CD4-positive, alpha-beta T cell (primary cell): ENCODE measurements around the gene PCDHA12. TPM values are rescaled to one million over a fixed set of nuclear protein-coding genes. Genes with fewer than 3 reads are reported as not detected.

Experiments used
- ATAC-seq: fragments of 200-7000 bp; cut with Tn5 transposase; one replicate; pipeline ENCODE4 v1.10.0; 2022; ENCODE audit warnings: mild to moderate bottlenecking; ENCODE audit not compliant: poor library complexity
- CTCF ChIA-PET: fragments of 350-600 bp; sonication (Branson Sonifier 250); formaldehyde crosslinking; loops from one replicate; lab custom pipeline; 2021; ENCODE audit warnings: antibody characterized with exemption, inconsistent platforms; lab: Charles Lee
- POLR2A ChIA-PET: fragments of 350-600 bp; sonication (Branson Sonifier 250); formaldehyde crosslinking; loops from one replicate; lab custom pipeline; 2021; ENCODE audit warnings: antibody characterized with exemption, inconsistent platforms; lab: Charles Lee
- DNase-seq, 14 experiments: peaks; one replicate each; pipeline ENCODE4 v3.0.0-alpha.2; 2013 to 2020; ENCODE audit warnings: mixed read lengths in 2 of 14
- H3K27ac ChIP-seq, 2 donors: one replicate each; pipeline versions ENCODE4 v1.5.1 to v1.7.0; 2013; ENCODE audit warnings: low read length in 2 of 2, low read depth in 1 of 2, mild to moderate bottlenecking in 1 of 2
- H3K27me3 ChIP-seq, 2 experiments: 1 replicate in 1 of 2; 2 replicates in 1 of 2; pipeline versions ENCODE4 v1.6.1 to v1.7.0; 2013; ENCODE audit warnings: low read length in 2 of 2, control low read depth in 1 of 2, mild to moderate bottlenecking in 1 of 2, moderate library complexity in 1 of 2; ENCODE audit not compliant: insufficient read depth in 2 of 2, control insufficient read depth in 1 of 2
- H3K36me3 ChIP-seq: one replicate; pipeline ENCODE4 v1.6.1; 2013; ENCODE audit warnings: low read length, control low read depth; ENCODE audit not compliant: insufficient read depth
- H3K4me1 ChIP-seq: one replicate; pipeline ENCODE4 v1.6.1; 2013; ENCODE audit warnings: low read length, control low read depth; ENCODE audit not compliant: insufficient read depth
- H3K4me3 ChIP-seq: one replicate; pipeline ENCODE4 v1.5.1; 2013; ENCODE audit warnings: mild to moderate bottlenecking, low read length, moderate library complexity
- H3K9me3 ChIP-seq, 2 experiments: 1 replicate in 1 of 2; 2 replicates in 1 of 2; pipeline versions ENCODE4 v1.6.1 to v1.7.0; 2013; ENCODE audit warnings: low read length in 2 of 2, mild to moderate bottlenecking in 2 of 2, control low read depth in 1 of 2, moderate library complexity in 1 of 2; ENCODE audit not compliant: control insufficient read depth in 1 of 2, insufficient read depth in 1 of 2
- H3K27ac Mint-ChIP-seq: one replicate; pipeline ENCODE4 v1.8.0; 2020; ENCODE audit warnings: mixed read lengths
- H3K27me3 Mint-ChIP-seq: one replicate; pipeline ENCODE4 v1.8.0; 2021; ENCODE audit warnings: mixed read lengths
- H3K36me3 Mint-ChIP-seq: one replicate; pipeline ENCODE4 v1.8.0; 2021; ENCODE audit warnings: low read depth, mixed read lengths
- H3K4me1 Mint-ChIP-seq: one replicate; pipeline ENCODE4 v1.8.0; 2021; ENCODE audit warnings: low read depth, mixed read lengths
- H3K4me3 Mint-ChIP-seq: one replicate; pipeline ENCODE4 v1.8.0; 2020; ENCODE audit warnings: mild to moderate bottlenecking, mixed read lengths
- H3K9me3 Mint-ChIP-seq: one replicate; pipeline ENCODE4 v1.8.0; 2020; ENCODE audit warnings: mixed read lengths
- intact Hi-C, 2 experiments: fragments of 100-400 bp; cut with DNase I in 1 of 2; cut with micrococcal nuclease in 1 of 2; formaldehyde crosslinking; loops; one replicate each; pipeline versions ENCODE4 v1.15.1 to v1.9.0; 2023 to 2025; cut with DNase I, micrococcal nuclease
- polyA plus RNA-seq, 2 donors: library from polyadenylated mRNA; unstranded; fragments of 120-200 nt; gene quantifications; one replicate each; pipeline ENCODE4 v1.2.1, GENCODE V29; 2013
- total RNA-seq, 174 experiments: library from RNA in 2 of 174; stranded (reverse) in 2 of 174; gene quantifications; one replicate each; pipeline ENCODE4 v1.2.3 and lab custom pipeline; 2021 to 2026
- TF ChIP-seq, protein P1 (sequence below): fragments of 200-600 bp; IDR thresholded peaks from one replicate; pipeline ENCODE4 v1.8.0; 2022; ENCODE audit warnings: antibody characterized with exemption, mild to moderate bottlenecking

PCDHA12 gene, protein sequence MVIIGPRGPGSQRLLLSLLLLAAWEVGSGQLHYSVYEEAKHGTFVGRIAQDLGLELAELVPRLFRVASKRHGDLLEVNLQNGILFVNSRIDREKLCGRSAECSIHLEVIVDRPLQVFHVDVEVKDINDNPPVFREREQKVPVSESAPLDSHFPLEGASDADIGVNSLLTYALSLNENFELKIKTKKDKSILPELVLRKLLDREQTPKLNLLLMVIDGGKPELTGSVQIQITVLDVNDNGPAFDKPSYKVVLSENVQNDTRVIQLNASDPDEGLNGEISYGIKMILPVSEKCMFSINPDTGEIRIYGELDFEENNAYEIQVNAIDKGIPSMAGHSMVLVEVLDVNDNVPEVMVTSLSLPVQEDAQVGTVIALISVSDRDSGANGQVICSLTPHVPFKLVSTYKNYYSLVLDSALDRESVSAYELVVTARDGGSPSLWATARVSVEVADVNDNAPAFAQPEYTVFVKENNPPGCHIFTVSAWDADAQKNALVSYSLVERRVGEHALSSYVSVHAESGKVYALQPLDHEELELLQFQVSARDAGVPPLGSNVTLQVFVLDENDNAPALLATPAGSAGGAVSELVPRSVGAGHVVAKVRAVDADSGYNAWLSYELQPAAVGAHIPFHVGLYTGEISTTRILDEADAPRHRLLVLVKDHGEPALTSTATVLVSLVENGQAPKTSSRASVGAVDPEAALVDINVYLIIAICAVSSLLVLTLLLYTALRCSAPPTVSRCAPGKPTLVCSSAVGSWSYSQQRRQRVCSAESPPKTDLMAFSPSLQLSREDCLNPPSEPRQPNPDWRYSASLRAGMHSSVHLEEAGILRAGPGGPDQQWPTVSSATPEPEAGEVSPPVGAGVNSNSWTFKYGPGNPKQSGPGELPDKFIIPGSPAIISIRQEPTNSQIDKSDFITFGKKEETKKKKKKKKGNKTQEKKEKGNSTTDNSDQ
- total RNA-seq = not detected
- not detected for polyA plus RNA-seq (2013, experiment 1 of 2)
- polyA plus RNA-seq (2013, experiment 2 of 2) = not detected
- 0 to 0.40 (median 0) reads per million in 172 experiments for total RNA-seq (lab: John Stamatoyannopoulos, UW)

DNA sequence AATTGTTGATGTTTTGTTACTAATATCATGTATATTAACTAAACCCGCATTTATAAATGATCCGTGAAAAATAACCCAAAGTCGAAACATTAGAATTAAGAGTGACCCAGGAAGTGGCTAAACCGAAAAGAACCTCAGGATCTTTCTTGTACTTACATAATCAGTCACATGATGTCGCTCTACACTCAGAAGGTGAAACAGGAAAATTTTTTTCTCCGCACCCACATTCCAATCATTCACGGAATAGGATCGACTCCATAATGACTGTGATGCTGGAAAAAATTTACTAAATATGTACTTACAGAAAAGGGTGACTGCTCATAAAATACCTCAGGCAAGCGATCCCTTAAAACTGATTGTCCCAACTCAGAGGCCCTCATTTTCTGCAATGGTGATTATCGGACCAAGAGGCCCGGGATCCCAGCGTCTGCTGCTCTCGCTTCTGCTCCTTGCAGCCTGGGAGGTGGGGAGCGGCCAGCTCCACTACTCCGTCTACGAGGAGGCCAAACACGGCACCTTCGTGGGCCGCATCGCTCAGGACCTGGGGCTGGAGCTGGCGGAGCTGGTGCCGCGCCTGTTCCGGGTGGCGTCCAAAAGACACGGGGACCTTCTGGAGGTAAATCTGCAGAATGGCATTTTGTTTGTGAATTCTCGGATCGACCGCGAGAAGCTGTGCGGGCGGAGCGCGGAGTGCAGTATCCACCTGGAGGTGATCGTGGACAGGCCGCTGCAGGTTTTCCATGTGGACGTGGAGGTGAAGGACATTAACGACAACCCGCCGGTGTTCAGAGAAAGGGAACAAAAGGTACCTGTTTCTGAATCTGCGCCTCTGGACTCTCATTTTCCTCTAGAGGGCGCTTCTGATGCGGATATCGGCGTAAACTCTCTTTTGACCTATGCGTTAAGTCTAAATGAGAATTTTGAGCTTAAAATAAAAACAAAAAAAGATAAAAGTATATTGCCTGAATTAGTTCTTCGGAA is at the start of gene PCDHA12:
PCDHA12 (plus strand) TSS at position 224 of the 981 bp plus-strand sequence; CDS start at position 389, 165 bp downstream.
- H3K27me3 ChIP-seq = peaks cover 21 to 26% of the 10 kb centered on the region in 2 experiments
- no peak within 1 kb of the TSS for H3K4me3 ChIP-seq
- H3K9me3 ChIP-seq = peaks cover 20 to 33% of the 10 kb centered on the region in 2 experiments
- Mint-ChIP-seq H3K27ac (no peak within 1 kb of the TSS), H3K9me3 (peaks cover 17% of the 10 kb centered on the region), H3K4me3 (no peak within 1 kb of the TSS), H3K4me1 (no peaks in the 10 kb centered on the region), H3K27me3 (peaks cover 64% of the 10 kb centered on the region), H3K36me3 (peaks cover 3% of the 10 kb centered on the region)
- no peaks in the 10 kb centered on the region for H3K4me1 ChIP-seq
- no peak for DNase-seq
- no peaks in the 10 kb centered on the region for H3K36me3 ChIP-seq
- ChIA-PET POLR2A (no interaction called here), CTCF (no interaction called here)
- no peak within 1 kb of the TSS for H3K27ac ChIP-seq
- no peak for ATAC-seq
- intact Hi-C loops = no loop called here
- TF ChIP-seq, protein P1, sequence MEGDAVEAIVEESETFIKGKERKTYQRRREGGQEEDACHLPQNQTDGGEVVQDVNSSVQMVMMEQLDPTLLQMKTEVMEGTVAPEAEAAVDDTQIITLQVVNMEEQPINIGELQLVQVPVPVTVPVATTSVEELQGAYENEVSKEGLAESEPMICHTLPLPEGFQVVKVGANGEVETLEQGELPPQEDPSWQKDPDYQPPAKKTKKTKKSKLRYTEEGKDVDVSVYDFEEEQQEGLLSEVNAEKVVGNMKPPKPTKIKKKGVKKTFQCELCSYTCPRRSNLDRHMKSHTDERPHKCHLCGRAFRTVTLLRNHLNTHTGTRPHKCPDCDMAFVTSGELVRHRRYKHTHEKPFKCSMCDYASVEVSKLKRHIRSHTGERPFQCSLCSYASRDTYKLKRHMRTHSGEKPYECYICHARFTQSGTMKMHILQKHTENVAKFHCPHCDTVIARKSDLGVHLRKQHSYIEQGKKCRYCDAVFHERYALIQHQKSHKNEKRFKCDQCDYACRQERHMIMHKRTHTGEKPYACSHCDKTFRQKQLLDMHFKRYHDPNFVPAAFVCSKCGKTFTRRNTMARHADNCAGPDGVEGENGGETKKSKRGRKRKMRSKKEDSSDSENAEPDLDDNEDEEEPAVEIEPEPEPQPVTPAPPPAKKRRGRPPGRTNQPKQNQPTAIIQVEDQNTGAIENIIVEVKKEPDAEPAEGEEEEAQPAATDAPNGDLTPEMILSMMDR = no peak

DNA sequence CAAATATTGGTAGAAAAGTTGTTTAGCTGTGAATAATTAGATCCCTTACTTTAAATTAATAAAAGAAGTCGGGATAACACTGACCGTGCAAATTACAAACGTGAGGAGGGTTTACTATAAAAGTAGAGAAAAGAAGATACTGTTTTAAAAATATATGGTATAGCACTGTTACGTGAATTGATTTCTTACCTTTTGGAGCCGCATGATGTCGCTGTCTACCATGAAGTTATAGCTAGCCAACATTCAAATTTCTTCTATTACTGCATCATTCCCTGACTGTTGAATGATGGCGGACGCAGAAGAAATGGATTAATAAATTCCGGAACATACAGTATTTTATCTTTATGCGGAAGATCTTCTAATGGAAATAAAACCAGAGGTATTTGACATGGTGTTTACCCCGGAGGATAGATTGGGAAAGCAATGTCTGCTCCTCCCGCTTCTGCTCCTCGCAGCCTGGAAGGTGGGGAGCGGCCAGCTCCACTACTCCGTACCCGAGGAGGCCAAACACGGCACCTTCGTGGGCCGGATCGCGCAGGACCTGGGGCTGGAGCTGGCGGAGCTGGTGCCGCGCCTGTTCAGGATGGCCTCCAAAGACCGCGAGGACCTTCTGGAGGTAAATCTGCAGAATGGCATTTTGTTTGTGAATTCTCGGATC is 47.3 kb upstream of the PCDHA12 start, which contains the start of gene PCDHA6:
PCDHA6 (plus strand) TSS at position 257 of the 658 bp plus-strand sequence; CDS start at position 389, 132 bp downstream.
- intact Hi-C loops = no loop called here
- no peak within 1 kb of the TSS for H3K4me3 Mint-ChIP-seq
- H3K27ac Mint-ChIP-seq = no peak within 1 kb of the TSS
- peaks cover 8% of the 10 kb centered on the region for H3K36me3 Mint-ChIP-seq
- H3K4me3 ChIP-seq = no peak within 1 kb of the TSS
- H3K27ac ChIP-seq = no peak within 1 kb of the TSS
- H3K27me3 ChIP-seq = peaks cover 14 to 32% of the 10 kb centered on the region in 2 experiments
- peaks cover 40 to 42% of the 10 kb centered on the region in 2 experiments for H3K9me3 ChIP-seq
- POLR2A ChIA-PET = no interaction called here
- no peaks in the 10 kb centered on the region for H3K4me1 ChIP-seq
- H3K36me3 ChIP-seq = no peaks in the 10 kb centered on the region
- ATAC-seq (no peak), DNase-seq (no peak)
- CTCF ChIA-PET = no interaction called here
- H3K9me3 Mint-ChIP-seq = peaks cover 16% of the 10 kb centered on the region
- H3K4me1 Mint-ChIP-seq = no peaks in the 10 kb centered on the region
- TF ChIP-seq, protein P1 = no peak
- peaks cover 51% of the 10 kb centered on the region for H3K27me3 Mint-ChIP-seq
